ENCODE measurements around the gene SLC66A3. TPM values are rescaled to one million over a fixed set of nuclear protein-coding genes. Genes with fewer than 3 reads are reported as not detected.

SLC66A3 gene
- total RNA-seq, 4 donors from 2014 or later, result 2.2 to 67.3 (median 39.8) TPM

DNA sequence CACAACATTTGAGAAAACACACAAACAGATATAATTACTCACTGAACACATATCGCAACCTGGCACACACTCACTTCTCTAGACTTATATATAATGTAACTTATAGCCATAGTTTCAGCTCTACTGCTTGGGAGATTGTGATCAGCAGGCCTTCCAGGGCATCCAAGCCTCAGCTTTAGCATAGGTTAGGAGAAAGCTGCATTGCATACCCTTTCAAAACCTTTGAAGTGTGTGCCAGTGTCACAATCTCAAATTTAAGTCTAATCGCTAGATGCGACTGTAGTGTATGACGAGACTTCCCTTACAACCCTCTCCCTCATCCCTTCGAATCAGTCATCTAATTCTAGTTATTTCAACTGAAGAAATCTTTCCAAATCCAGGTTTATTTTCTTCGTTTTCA is 30.9 kb downstream of the SLC66A3 start:
- in situ Hi-C loops (cut with MboI; ENCODE audit: low pct_ligation_motif_present in 1 of 4, low pct_unique_long_range_greater_than_20kb in 1 of 4, low sequenced_read_pairs in 3 of 4) (no loop called here), intact Hi-C loops (cut with DNase I; ENCODE audit: low total_unique reads) (no loop called here)
- WGBS, 2 donors (ENCODE audit: low coverage in 1 of 2), result 95% methylated on average over 6 of the region's 6 CpGs
- DNase-seq, result no peak
- H3K4me1 ChIP-seq, result no peaks in the 10 kb centered on the region
- no peak for TF ChIP-seq EP300 (IDR thresholded peaks at IDR 0.05; ENCODE audit: low read depth)
- TF ChIP-seq, protein P1, sequence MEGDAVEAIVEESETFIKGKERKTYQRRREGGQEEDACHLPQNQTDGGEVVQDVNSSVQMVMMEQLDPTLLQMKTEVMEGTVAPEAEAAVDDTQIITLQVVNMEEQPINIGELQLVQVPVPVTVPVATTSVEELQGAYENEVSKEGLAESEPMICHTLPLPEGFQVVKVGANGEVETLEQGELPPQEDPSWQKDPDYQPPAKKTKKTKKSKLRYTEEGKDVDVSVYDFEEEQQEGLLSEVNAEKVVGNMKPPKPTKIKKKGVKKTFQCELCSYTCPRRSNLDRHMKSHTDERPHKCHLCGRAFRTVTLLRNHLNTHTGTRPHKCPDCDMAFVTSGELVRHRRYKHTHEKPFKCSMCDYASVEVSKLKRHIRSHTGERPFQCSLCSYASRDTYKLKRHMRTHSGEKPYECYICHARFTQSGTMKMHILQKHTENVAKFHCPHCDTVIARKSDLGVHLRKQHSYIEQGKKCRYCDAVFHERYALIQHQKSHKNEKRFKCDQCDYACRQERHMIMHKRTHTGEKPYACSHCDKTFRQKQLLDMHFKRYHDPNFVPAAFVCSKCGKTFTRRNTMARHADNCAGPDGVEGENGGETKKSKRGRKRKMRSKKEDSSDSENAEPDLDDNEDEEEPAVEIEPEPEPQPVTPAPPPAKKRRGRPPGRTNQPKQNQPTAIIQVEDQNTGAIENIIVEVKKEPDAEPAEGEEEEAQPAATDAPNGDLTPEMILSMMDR (IDR thresholded peaks at IDR 0.05), result no peak
- TF ChIP-seq POLR2A (IDR thresholded peaks at IDR 0.05), result no peak
- no peak for TF ChIP-seq POLR2AphosphoS5 (IDR thresholded peaks at IDR 0.05)
- H3K27me3 ChIP-seq, result no peaks in the 10 kb centered on the region
- H3K4me3 ChIP-seq, result no peak overlapping the region
- peaks cover 0 to 45% (median 11%) of the 10 kb centered on the region in 4 donors for H3K36me3 ChIP-seq
- H3K27ac ChIP-seq, result no peak overlapping the region
- no peaks in the 10 kb centered on the region for H3K9me3 ChIP-seq

DNA sequence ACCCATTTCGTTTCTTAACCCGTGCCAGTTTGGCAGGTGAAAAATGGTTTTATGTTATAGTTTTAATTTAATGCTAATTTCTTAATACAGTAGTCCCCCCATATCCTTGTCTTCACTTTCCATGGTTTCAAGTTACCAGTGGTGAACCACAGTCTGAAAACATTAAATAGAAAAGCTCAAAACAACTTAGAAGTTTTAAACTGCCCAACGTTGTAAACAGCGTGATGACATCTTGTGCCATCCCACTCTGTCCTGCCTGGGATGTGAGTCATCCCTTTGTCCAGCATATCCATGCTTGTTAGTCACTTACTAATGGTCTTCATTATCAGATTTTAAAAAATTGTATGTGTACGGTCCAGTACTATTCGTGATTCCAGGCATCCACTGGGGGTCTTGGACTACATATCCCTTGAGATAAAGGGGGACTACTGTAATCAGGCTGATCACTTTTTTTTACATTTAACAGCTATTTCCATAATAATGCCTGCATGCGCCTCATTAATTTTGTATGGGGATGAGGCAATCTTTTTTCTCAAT is 31.9 kb downstream of the SLC66A3 start:
- WGBS, 2 donors (ENCODE audit: low coverage in 1 of 2), result 92 to 93% methylated on average over 7 of the region's 7 CpGs

DNA sequence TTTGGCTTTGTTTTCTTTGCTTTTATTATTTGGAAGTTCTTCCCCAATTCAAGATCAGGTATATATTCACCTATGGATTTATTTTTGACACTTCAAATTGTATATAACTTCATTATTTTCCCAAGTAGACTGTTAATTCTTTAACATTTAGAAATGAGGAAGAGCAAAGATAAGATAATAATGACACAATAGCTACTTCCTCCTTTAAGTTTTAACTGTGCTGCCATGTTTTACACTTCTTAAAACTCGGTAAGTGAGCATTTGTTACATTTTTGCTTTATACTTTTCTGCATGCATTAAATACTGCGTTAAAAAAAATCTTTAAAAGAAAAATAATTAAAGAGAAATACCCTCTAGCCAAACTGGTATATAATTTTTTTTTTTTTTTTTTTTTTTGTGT is 32.5 kb downstream of the SLC66A3 start:
- Histone ChIP-seq H3K36me3 (peaks cover 0 to 50% (median 15%) of the 10 kb centered on the region in 4 donors), H3K4me3 (no peak overlapping the region), H3K9me3 (no peaks in the 10 kb centered on the region), H3K27me3 (no peaks in the 10 kb centered on the region), H3K27ac (no peak overlapping the region), H3K4me1 (no peaks in the 10 kb centered on the region)
- TF ChIP-seq POLR2AphosphoS5 (IDR thresholded peaks at IDR 0.05) (no peak), POLR2A (IDR thresholded peaks at IDR 0.05) (no peak), EP300 (IDR thresholded peaks at IDR 0.05; ENCODE audit: low read depth) (no peak)
- TF ChIP-seq, protein P1 (IDR thresholded peaks at IDR 0.05), result no peak
- intact Hi-C loops (cut with DNase I; ENCODE audit: low total_unique reads) (no loop called here), in situ Hi-C loops (cut with MboI; ENCODE audit: low pct_ligation_motif_present in 1 of 4, low pct_unique_long_range_greater_than_20kb in 1 of 4, low sequenced_read_pairs in 3 of 4) (no loop called here)
- DNase-seq, result no peak
- WGBS, 2 donors (ENCODE audit: low coverage in 1 of 2), result 94% methylated on average over 2 of the region's 2 CpGs

More for the DNA sequence above, 31.9 kb downstream of the SLC66A3 start:
- TF ChIP-seq POLR2A (IDR thresholded peaks at IDR 0.05), result no peak
- TF ChIP-seq EP300 (IDR thresholded peaks at IDR 0.05; ENCODE audit: low read depth), result no peak
- no peak for TF ChIP-seq POLR2AphosphoS5 (IDR thresholded peaks at IDR 0.05)
- TF ChIP-seq, protein P1 (IDR thresholded peaks at IDR 0.05), result no peak
- Histone ChIP-seq H3K4me1 (no peaks in the 10 kb centered on the region), H3K4me3 (no peak overlapping the region), H3K27me3 (no peaks in the 10 kb centered on the region), H3K36me3 (peaks cover 0 to 48% (median 13%) of the 10 kb centered on the region in 4 donors), H3K27ac (no peak overlapping the region), H3K9me3 (no peaks in the 10 kb centered on the region)
- DNase-seq, result no peak
- intact Hi-C loops (cut with DNase I; ENCODE audit: low total_unique reads), result no loop called here
- in situ Hi-C loops (cut with MboI; ENCODE audit: low pct_ligation_motif_present in 1 of 4, low pct_unique_long_range_greater_than_20kb in 1 of 4, low sequenced_read_pairs in 3 of 4), result no loop called here

DNA sequence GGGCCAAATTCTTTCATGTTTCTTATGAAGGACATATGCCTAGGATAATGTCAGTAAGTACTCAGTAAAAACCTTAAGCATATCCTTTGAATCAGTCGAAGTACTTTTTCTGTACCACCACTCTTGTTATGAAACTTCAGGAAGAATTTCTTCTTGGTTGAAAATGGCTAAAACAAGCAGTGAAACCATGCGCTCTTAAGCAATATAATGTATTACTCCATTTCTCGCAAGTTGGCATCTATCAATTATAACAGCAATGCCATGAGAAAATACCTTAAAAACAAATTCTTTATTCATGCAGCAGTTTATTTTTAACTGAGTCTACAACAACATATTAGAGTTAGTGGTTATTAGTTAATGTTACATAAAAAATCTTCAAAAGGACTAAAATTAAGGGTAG is 41.0 kb downstream of the SLC66A3 start:
- intact Hi-C loops (cut with DNase I; ENCODE audit: low total_unique reads) (no loop called here), in situ Hi-C loops (cut with MboI; ENCODE audit: low pct_ligation_motif_present in 1 of 4, low pct_unique_long_range_greater_than_20kb in 1 of 4, low sequenced_read_pairs in 3 of 4) (no loop called here)
- DNase-seq, result no peak
- Histone ChIP-seq H3K36me3 (peaks cover 0 to 88% (median 45%) of the 10 kb centered on the region in 4 donors), H3K27ac (no peak overlapping the region), H3K4me1 (no peaks in the 10 kb centered on the region), H3K27me3 (no peaks in the 10 kb centered on the region), H3K9me3 (no peaks in the 10 kb centered on the region), H3K4me3 (no peak overlapping the region)
- TF ChIP-seq POLR2AphosphoS5 (IDR thresholded peaks at IDR 0.05) (no peak), POLR2A (IDR thresholded peaks at IDR 0.05) (no peak), EP300 (IDR thresholded peaks at IDR 0.05; ENCODE audit: low read depth) (no peak)
- TF ChIP-seq, protein P1 (IDR thresholded peaks at IDR 0.05), result no peak
- 92 to 93% methylated on average over 3 of the region's 3 CpGs for WGBS, 2 donors (ENCODE audit: low coverage in 1 of 2)

All from transverse colon (tissue), 4 donors.